Uterus (tissue), 2 donors: ENCODE measurements around the gene GH1.
A peak's percentile ranks its signal among the peaks of the same experiment; 100 is the strongest.

Experiments used
- CTCF ChIP-seq, 4 experiments: fragments of 200-600 bp in 2 of 4; fragments of 450-650 bp in 2 of 4; sonication (generic) in 2 of 4; IDR thresholded peaks; one replicate each; pipeline ENCODE4 v1.5.1; 2016 to 2019; ENCODE audit warnings: antibody characterized with exemption in 4 of 4, mild to moderate bottlenecking in 2 of 4, moderate library complexity in 1 of 4
- POLR2A ChIP-seq, 2 donors: fragments of 450-650 bp; IDR thresholded peaks; one replicate each; pipeline ENCODE4 v1.6.1; 2016; ENCODE audit warnings: antibody characterized with exemption in 2 of 2, mild to moderate bottlenecking in 1 of 2, moderate library complexity in 1 of 2

- TF ChIP-seq CTCF (IDR thresholded peaks at IDR 0.05), result peak; percentile 51 to 83 (median 64)
- no peak for TF ChIP-seq POLR2A (IDR thresholded peaks at IDR 0.05)
Observed at GRCh38 chr17:63911657-63912100, 7.0 kb downstream of the GH1 start.
